GM21367 (cell line): ENCODE results near the gene RBM12.

ENCODE experiments used
- ATAC-seq: cut with Tn5 transposase; IDR thresholded peaks from one replicate; pipeline ENCODE4 v1.9.1; 2021; ENCODE audit not compliant: unreplicated experiment

The RBM12 gene

GRCh38 chr20:35602851-35603495 lies 61.7 kb downstream of the RBM12 start:
- no peak for ATAC-seq

- no peak for ATAC-seq
Measured at GRCh38 chr20:35601990-35602389, 62.7 kb downstream of the RBM12 start.

DNA sequence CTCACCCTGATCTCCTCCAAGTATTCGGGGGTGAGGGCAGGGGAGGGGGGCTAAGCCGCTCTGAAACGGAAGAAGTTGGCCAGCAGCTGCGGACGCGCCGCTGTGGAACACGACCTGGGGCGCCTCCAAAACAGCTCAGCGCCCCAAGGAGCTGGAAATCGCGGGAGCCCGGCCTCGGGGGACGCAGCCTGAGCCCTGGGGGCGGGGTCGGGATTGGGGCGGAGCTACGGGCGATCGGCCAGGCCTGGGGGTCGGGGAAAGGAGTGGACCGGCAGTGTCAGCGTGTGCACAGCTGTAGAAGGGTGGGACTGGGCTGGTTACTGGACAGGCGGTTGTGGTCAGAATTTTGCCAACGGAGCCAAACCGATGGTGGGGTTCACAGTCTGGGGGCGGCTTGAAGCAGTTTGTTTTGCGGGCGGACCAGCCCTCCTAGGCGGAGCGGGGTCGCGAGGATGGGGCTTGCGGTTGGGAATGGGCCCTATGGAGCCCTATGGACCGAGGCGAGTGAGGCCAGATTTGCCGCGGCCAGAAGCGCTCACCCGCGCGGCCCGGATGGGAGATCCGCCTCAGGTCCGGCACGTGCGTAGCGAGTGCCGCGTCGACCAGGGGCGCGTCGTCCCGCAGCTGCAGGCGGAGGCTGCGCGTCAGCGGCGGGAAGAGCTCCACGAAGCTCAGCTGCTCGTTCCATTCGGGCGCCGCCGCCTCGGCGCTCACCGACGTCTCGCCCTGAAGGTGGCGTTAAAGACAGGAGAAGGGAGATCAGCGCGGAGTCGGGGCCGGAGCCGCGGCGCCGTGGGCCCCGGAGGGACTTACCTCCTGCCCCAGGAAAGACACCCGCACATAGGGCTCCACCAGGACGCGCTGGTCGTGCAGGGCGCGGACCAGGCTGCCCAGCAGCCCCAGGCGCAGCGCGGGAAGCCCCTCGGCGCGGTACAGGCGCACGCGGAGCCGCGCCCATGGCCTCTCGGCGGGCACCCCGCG lies 63.4 kb downstream of the RBM12 start:
- ATAC-seq, result no peak

- no peak for ATAC-seq
Measured at GRCh38 chr20:35600176-35600992, 64.3 kb downstream of the RBM12 start.

GRCh38 chr20:35599776-35600120 lies 65.0 kb downstream of the RBM12 start:
- no peak for ATAC-seq
